Heart right ventricle (tissue), 16 donors: ENCODE results near the gene NR2E3. TPM values are rescaled to one million over a fixed set of nuclear protein-coding genes. Genes with fewer than 3 reads are reported as not detected.
A peak's percentile ranks its signal among the peaks of the same experiment; 100 is the strongest.

Experiments used
- ATAC-seq, 8 donors: fragments of 200-7000 bp; cut with Tn5 transposase; one replicate each; pipeline ENCODE4 v1.9.1; 2020; ENCODE audit warnings: mild to moderate bottlenecking in 8 of 8, moderate library complexity in 8 of 8, moderate number of reproducible peaks in 1 of 8
- DNase-seq, 2 donors: peaks; one replicate each; pipeline ENCODE4 v3.0.0-alpha.2; 2020
- H3K27ac ChIP-seq, 10 donors: fragments of 200-600 bp; sonication (generic) in 2 of 10; one replicate each; pipeline versions ENCODE4 v1.5.0 to v1.8.0; 2020 to 2022; ENCODE audit warnings: mild to moderate bottlenecking in 3 of 10
- H3K27me3 ChIP-seq, 7 donors: fragments of 200-600 bp; one replicate each; pipeline ENCODE4 v1.8.0; 2021 to 2022; ENCODE audit warnings: mild to moderate bottlenecking in 2 of 7
- H3K36me3 ChIP-seq, 9 donors: fragments of 200-600 bp; sonication (generic) in 1 of 9; one replicate each; pipeline versions ENCODE4 v1.5.0 to v1.8.0; 2020 to 2022; ENCODE audit warnings: mild to moderate bottlenecking in 2 of 9
- H3K4me1 ChIP-seq, 9 donors: fragments of 200-600 bp; sonication (generic) in 1 of 9; one replicate each; pipeline versions ENCODE4 v1.5.0 to v1.8.0; 2020 to 2022; ENCODE audit warnings: mild to moderate bottlenecking in 4 of 9
- H3K4me3 ChIP-seq, 10 donors: fragments of 200-600 bp; sonication (generic) in 2 of 10; one replicate each; pipeline versions ENCODE4 v1.5.0 to v1.8.0; 2020 to 2022; ENCODE audit warnings: mild to moderate bottlenecking in 7 of 10, moderate library complexity in 2 of 10
- H3K9me3 ChIP-seq, 11 donors: fragments of 200-600 bp in 10 of 11; sonication (generic) in 2 of 11; one replicate each; pipeline versions ENCODE4 v1.5.0 to v1.8.0; 2013 to 2022; ENCODE audit warnings: mild to moderate bottlenecking in 2 of 11, control low read depth in 1 of 11, moderate library complexity in 1 of 11
- WGBS, 2 donors: extraction: QIAGEN DNeasy Blood & Tissue Kit; methylation state at CpG; one replicate each; pipeline ENCODE4 v1.1.7; 2013; ENCODE audit warnings: inconsistent platforms in 1 of 2; 5-methylcytosine and 5-hydroxymethylcytosine counted together
- intact Hi-C, 10 donors: fragments of 100-400 bp; cut with DNase I; formaldehyde crosslinking; loops; one replicate each; pipeline versions ENCODE4 v1.11.1 to v1.14.2; 2022
- polyA plus RNA-seq, 2 donors: library from polyadenylated mRNA; stranded (reverse); fragments of 200-250 nt; gene quantifications; one replicate each; pipeline ENCODE4 v1.2.3, GENCODE V29; 2013
- total RNA-seq, 10 donors: library from RNA; stranded (reverse); fragmentation: NEBNext Ultra II Directional in 3 of 10; extraction: Animal tissue kit (Norgen Biotek cat#: 25700) in 3 of 10; gene quantifications; one replicate each; pipeline versions ENCODE4 v1.2.1 to v1.2.4, GENCODE V29; 2021 to 2023
- TF ChIP-seq, protein P1 (sequence below), 9 donors: fragments of 200-600 bp; sonication (generic) in 2 of 9; IDR thresholded peaks; one replicate each; pipeline versions ENCODE4 v1.5.0 to v1.8.0; 2021 to 2022; ENCODE audit warnings: antibody characterized with exemption in 9 of 9, mild to moderate bottlenecking in 5 of 9, moderate library complexity in 1 of 9
- donor health status: Arrhythmogenic right ventricular cardiomyopathy.
- donor health status: ischemic (EF 13 %, LVEDD 7.1; RV severe dilation, severe dysfunction).
- donor health status: healthy with polysubstance abuse.
- donor health status: DM: no; HTN: yes; CAD: no.
- donor health status: DM: no; HTN: no; CAD: no.
- donor health status: ischemic (EF 25% LVEDD 6.9; RV normal size, moderate dysfunction).
- donor health status: ischemic (EF 25% LVEDD 5.7; RV mildly dilated, moderate dysfunction).
- donor health status: healthy.
- donor health status: DM: yes; HTN: yes; CAD: no.
- donor health status: Ischemic cardiomyopathy.
- donor health status: ischemic (EF 35%, LVEDD 5.7; RV mildly dilated, moderate dysfunction).
- donor health status: nonischemic (EF 11% LVEDD 7.7; RV severe dilation, severe dysfunction).
- donor health status: DM: yes; HTN: yes; CAD: no.
- donor health status: PGD.
- donor health status: ischemic (EF 29% LVEDD 5.4; RV normal size, mild dysfunction).
- donor health status: nonischemic (EF 23%, LVEDD 6.1; RV moderate dilation, normal function).

Gene NR2E3
- total and polyA plus RNA-seq, 12 donors, result 0.04 to 0.26 (median 0.13) TPM; not detected in 8

DNA sequence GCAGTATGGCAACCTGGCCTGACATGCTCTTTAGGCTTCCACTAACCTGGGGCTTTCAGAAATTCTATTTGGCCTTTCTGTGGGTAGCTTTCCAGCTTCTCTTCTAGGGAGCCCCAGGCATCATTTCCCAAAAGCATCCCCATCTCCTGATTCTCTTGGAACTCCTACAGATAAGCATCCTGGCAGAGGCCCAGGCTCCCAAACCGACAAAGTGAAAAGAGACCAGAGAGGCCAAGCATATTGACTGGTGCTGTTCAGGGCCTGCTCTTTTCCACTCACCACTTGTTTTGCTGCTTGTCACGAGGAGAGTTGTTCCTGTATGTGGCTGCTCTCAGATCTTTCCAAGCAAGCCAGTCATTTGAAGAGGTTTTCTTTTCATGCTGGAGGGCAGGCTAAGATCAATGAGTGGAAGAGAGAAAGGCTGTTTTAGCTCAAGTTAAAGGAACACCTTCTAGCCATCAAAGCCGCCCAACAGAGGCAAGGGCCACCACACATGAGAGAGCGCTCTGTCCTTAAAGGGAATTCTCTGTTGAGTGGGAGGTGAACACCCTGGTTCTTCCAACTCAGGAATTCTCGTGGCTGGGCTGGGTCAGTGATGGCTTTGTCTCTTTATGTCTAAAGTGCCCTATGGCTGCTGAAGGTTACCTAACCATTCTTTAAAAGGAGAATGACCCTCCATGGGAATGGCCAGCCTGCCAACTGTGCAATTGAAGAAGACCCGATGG, 31.1 kb upstream of the NR2E3 start:
- WGBS, 2 donors, result 83% methylated on average over 6 of the region's 6 CpGs
- Histone ChIP-seq H3K27me3 (no peaks in the 10 kb centered on the region), H3K4me3 (no peak overlapping the region), H3K36me3 (peaks cover 0 to 13% (median 0%) of the 10 kb centered on the region in 9 donors), H3K27ac (peak overlapping the region in 1 of 10 donors; percentile 42), H3K4me1 (peaks cover 0 to 18% (median 8%) of the 10 kb centered on the region in 9 donors), H3K9me3 (no peaks in the 10 kb centered on the region)
- ATAC-seq (no peak), DNase-seq (no peak)
- TF ChIP-seq, protein P1, sequence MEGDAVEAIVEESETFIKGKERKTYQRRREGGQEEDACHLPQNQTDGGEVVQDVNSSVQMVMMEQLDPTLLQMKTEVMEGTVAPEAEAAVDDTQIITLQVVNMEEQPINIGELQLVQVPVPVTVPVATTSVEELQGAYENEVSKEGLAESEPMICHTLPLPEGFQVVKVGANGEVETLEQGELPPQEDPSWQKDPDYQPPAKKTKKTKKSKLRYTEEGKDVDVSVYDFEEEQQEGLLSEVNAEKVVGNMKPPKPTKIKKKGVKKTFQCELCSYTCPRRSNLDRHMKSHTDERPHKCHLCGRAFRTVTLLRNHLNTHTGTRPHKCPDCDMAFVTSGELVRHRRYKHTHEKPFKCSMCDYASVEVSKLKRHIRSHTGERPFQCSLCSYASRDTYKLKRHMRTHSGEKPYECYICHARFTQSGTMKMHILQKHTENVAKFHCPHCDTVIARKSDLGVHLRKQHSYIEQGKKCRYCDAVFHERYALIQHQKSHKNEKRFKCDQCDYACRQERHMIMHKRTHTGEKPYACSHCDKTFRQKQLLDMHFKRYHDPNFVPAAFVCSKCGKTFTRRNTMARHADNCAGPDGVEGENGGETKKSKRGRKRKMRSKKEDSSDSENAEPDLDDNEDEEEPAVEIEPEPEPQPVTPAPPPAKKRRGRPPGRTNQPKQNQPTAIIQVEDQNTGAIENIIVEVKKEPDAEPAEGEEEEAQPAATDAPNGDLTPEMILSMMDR (IDR thresholded peaks at IDR 0.05), result no peak
- intact Hi-C loops, result loop anchor here in 1 of 10 donors (10.0 kb wide), 1 partner anchor 376 kb away; no protein-coding TSS in a partner anchor

DNA sequence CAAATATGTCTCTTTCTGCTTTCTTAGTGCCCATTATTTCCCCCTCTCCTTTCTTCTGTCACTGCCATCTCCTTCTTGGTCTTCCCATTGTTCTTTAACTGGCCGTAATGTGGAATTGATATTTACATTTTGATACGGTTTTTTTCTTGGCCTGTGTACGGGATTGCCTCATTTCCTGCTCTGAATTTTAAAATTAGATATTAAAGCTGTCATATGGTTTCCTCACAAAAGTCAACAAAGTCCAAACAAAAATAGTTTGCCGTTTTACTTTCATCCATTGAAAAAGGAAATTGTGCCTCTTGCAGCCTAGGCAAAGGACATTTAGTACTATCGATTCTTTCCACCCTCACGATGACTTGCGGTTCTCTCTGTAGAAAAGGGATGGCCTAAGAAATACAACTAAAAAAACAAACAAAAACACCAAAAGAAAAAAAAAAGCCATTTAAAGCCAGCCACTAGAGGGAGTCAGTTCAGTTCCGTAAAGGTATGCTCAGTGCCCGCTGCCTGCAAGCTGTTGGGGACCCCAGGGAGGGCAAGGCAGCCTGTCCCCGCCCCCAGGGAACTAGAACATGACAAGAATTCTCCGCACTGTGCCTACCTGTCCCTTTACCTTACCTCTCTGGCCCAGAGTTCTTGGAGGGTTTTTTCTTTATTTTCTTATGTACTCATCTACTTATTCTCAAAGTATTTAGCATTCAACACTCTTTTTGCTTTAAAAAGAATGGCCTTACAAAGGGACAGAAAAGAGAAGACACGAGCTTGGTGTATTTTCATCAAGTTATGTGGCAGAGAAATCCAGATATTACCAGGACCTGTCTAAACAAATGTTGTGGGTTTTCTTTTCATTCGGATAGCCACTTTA, 30.0 kb upstream of the NR2E3 start:
- WGBS, 2 donors, result 30 to 44% methylated on average over 13 of the region's 13 CpGs
- Histone ChIP-seq H3K27ac (peak overlapping the region in 3 of 10 donors; percentile 3 to 42 (median 6)), H3K4me1 (peaks cover 0 to 18% (median 8%) of the 10 kb centered on the region in 9 donors), H3K9me3 (no peaks in the 10 kb centered on the region), H3K4me3 (peak overlapping the region in 1 of 10 donors; percentile 18), H3K36me3 (peaks cover 0 to 13% (median 0%) of the 10 kb centered on the region in 9 donors), H3K27me3 (no peaks in the 10 kb centered on the region)
- DNase-seq (no peak), ATAC-seq (peak in 3 of 8 donors; percentile 27 to 41 (median 35))
- TF ChIP-seq, protein P1 (IDR thresholded peaks at IDR 0.05), result peak; percentile 45 to 75 (median 69)
- intact Hi-C loops, result loop anchor here in 2 of 10 donors (2.0 to 10.0 kb wide), 3 partner anchors 38 to 376 kb away; no protein-coding TSS in a partner anchor

DNA sequence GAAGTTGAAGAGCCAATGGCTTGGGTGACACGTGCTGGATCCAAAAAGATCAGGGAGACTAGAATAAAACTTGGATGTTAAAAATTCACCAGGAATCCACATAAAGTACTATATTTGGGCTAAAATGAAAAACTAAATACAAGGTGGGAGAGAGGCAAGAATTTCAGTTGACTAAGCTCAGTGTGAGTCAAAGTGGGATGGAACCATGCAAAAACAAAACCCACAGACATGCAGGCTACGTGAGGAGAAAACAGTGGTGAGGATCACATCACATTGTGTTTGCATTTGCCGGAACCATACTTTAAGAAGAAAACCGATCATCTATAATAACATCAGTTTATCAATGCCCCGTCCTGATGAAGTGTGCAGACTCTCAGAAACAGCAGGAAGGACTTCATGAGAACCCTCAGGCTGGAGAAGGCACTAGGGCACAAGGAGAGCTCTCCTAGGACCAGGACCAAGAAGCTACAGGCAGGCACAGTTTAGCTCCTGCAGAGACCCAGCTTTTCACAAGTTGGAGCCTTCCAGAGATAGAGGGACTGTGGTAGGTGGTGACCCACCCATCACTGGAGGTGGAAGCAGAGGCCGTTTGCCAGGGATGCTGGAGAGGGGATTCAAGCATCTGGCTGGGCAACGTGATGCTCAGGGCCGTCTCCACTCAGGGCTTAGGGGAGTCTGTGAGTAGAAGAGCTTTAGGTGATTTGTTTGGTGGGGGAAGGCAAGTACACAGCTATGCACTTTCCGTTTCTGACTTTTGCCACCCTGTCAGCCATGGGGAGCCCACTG, 29.0 kb upstream of the NR2E3 start:
- WGBS, 2 donors, result 91 to 94% methylated on average over 9 of the region's 9 CpGs
- intact Hi-C loops, result loop anchor here in 2 of 10 donors (2.0 to 10.0 kb wide), 3 partner anchors 39 to 375 kb away; no protein-coding TSS in a partner anchor
- no peak overlapping the region for H3K4me3 ChIP-seq

More for the DNA sequence above, 29.0 kb upstream of the NR2E3 start:
- Histone ChIP-seq H3K9me3 (no peaks in the 10 kb centered on the region), H3K27me3 (no peaks in the 10 kb centered on the region), H3K36me3 (peaks cover 0 to 13% (median 0%) of the 10 kb centered on the region in 9 donors), H3K27ac (no peak overlapping the region), H3K4me1 (peaks cover 0 to 18% (median 8%) of the 10 kb centered on the region in 9 donors)
- DNase-seq (no peak), ATAC-seq (no peak)
- TF ChIP-seq, protein P1 (IDR thresholded peaks at IDR 0.05), result no peak
